Gastrocnemius medialis (tissue), 4 donors: Measurements from ENCODE around the gene MALRD1.

ENCODE experiments used
- POLR2A ChIP-seq, 2 donors: fragments of 450-650 bp; IDR thresholded peaks; one replicate each; pipeline ENCODE4 v1.6.1; 2017; ENCODE audit warnings: antibody characterized with exemption in 2 of 2, mild to moderate bottlenecking in 2 of 2, moderate library complexity in 2 of 2
- TF ChIP-seq, protein P1 (sequence below), 5 experiments: fragments of 450-650 bp in 3 of 5; fragments of 200-600 bp in 2 of 5; sonication (generic) in 2 of 5; IDR thresholded peaks in 4 of 5; conservative IDR thresholded peaks in 1 of 5; 1 replicate in 4 of 5; 2 replicates in 1 of 5; pipeline ENCODE4 v1.5.1; 2016 to 2019; ENCODE audit warnings: antibody characterized with exemption in 5 of 5, mild to moderate bottlenecking in 3 of 5, moderate library complexity in 3 of 5

DNA sequence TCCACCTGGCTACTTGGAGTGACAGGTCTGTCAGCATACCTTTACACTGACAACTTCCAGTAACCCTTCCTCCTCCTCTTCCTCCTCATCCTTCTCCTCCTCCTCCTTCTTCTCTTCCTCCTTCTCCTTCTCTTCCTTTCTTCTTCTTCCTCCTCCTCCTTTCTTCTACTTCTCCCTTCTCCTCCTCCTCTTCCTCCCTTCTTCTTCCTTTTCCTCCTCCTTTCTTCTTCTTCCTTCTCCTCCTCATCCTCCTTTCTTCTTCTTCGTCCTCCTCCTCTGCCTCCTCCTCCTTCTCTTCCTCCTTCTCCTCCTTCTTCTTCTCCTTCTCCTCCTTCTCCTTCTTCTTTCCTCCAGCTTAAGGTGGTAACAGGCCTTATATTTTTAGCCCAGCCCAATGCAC lies 658.3 kb downstream of the MALRD1 start:
- no peak for TF ChIP-seq POLR2A (IDR thresholded peaks at IDR 0.05)
- TF ChIP-seq, protein P1, sequence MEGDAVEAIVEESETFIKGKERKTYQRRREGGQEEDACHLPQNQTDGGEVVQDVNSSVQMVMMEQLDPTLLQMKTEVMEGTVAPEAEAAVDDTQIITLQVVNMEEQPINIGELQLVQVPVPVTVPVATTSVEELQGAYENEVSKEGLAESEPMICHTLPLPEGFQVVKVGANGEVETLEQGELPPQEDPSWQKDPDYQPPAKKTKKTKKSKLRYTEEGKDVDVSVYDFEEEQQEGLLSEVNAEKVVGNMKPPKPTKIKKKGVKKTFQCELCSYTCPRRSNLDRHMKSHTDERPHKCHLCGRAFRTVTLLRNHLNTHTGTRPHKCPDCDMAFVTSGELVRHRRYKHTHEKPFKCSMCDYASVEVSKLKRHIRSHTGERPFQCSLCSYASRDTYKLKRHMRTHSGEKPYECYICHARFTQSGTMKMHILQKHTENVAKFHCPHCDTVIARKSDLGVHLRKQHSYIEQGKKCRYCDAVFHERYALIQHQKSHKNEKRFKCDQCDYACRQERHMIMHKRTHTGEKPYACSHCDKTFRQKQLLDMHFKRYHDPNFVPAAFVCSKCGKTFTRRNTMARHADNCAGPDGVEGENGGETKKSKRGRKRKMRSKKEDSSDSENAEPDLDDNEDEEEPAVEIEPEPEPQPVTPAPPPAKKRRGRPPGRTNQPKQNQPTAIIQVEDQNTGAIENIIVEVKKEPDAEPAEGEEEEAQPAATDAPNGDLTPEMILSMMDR (IDR thresholded peaks at IDR 0.05 in 4 of 5, conservative IDR thresholded peaks at IDR 0.05 in 1 of 5), result no peak
